ENCODE data around the gene TTC23L. TPM values are rescaled to one million over a fixed set of nuclear protein-coding genes. Genes with fewer than 3 reads are reported as not detected.

The TTC23L gene
- total and polyA plus RNA-seq, 2 of the 8 experiments (the other 6 are each of a cell fraction or from before 2014, with no cell fraction given): 1.1 to 2.4 TPM

DNA sequence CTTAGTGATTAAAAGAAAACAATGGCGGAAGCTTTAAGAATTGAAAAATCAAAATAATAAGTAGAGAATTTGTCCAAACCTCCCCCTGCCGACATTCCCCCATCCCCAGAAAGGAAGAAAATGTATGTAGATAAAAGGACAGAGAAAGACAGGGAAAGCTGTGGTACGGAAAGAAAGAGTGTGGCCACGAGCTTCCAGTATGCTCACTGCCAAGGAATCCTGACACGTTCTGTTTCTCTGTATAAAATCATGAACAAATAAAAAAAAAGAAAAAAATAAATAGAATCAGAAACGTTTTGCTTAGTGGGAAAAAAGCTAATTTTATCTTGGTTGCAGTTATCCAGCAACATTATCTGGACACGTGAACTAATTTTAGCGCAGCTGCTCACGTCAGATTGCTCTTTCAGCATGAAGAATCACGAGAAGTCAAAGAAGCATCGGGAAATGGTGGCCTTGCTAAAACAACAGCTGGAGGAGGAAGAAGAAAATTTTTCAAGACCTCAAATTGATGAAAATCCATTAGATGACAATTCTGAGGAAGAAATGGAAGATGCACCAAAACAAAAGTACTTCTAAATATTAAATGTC lies 105.6 kb downstream of the TTC23L start:
- Histone ChIP-seq H3K56ac (replicated peaks; ENCODE audit: insufficient read length, low read depth, low read length) (no peak overlapping the region), H3K18ac (ENCODE audit: extremely low read depth, low read length) (no peak overlapping the region), H3K9ac (replicated peaks in 1 of 4; ENCODE audit: extremely low read depth in 1 of 4, low read depth in 3 of 4, low read length in 3 of 4) (no peak overlapping the region), H3K79me2 (ENCODE audit: control insufficient read depth in 1 of 2, insufficient read depth in 2 of 2, low read length in 2 of 2) (no peaks in the 10 kb centered on the region), H3K23ac (ENCODE audit: insufficient read length) (no peak overlapping the region), H2BK20ac (ENCODE audit: low read length) (no peak overlapping the region), H2AK5ac (ENCODE audit: low read depth, low read length) (no peak overlapping the region), H3K27me3 (replicated peaks in 1 of 4; ENCODE audit: control insufficient read depth in 3 of 4, extremely low read depth in 1 of 4, insufficient read depth in 3 of 4, low read length in 3 of 4) (no peaks in the 10 kb centered on the region), H4K20me1 (replicated peaks in 1 of 2; ENCODE audit: control insufficient read depth in 1 of 2, insufficient read depth in 2 of 2, low read length in 2 of 2) (peaks cover 0 to 1% of the 10 kb centered on the region in 2 experiments), H4K8ac (ENCODE audit: extremely low read depth, insufficient read depth, low read length) (no peak overlapping the region; the same call in 1 of the 2 replicates), H3K23me2 (ENCODE audit: low read depth, low read length) (no peaks in the 10 kb centered on the region), H2BK120ac (replicated peaks; ENCODE audit: low read depth, low read length) (no peak overlapping the region), H3K9me3 (ENCODE audit: insufficient read depth in 2 of 2, low read depth in 1 of 2, low read length in 1 of 2) (no peaks in the 10 kb centered on the region), H2BK12ac (ENCODE audit: low read depth, low read length) (no peak overlapping the region), H2BK15ac (ENCODE audit: low read length) (no peak overlapping the region), H3K4me3 (ENCODE audit: extremely low read depth in 1 of 4, insufficient read depth in 2 of 4, low read depth in 3 of 4, low read length in 4 of 4) (no peak overlapping the region), H4K5ac (ENCODE audit: insufficient read length, low read depth, low read length) (no peak overlapping the region), H3K4me1 (replicated peaks in 1 of 4; ENCODE audit: control insufficient read depth in 3 of 4, insufficient read depth in 4 of 4, low read length in 3 of 4) (no peaks in the 10 kb centered on the region), H3K14ac (ENCODE audit: insufficient read length) (no peak overlapping the region), H2AFZ (ENCODE audit: low read length) (no peak overlapping the region), H3K27ac (ENCODE audit: low read depth, low read length) (no peak overlapping the region), H4K91ac (replicated peaks; ENCODE audit: insufficient read length, low read length) (no peak overlapping the region), H3K4me2 (ENCODE audit: insufficient read depth in 1 of 2, low read depth in 2 of 2, low read length in 2 of 2) (no peak overlapping the region), H3K79me1 (ENCODE audit: low read depth, low read length) (no peaks in the 10 kb centered on the region), H2BK5ac (ENCODE audit: low read depth, low read length) (no peak overlapping the region), H3K36me3 (ENCODE audit: control insufficient read depth in 2 of 4, insufficient read depth in 4 of 4, low read length in 3 of 4) (peaks cover 3 to 69% (median 20%) of the 10 kb centered on the region in 4 experiments; a peak in 6 of 8 replicates), H3K4ac (replicated peaks; ENCODE audit: insufficient read length, low read depth, low read length) (no peak overlapping the region)
- WGBS, 2 experiments (ENCODE audit: extremely low coverage in 1 of 2, insufficient coverage in 1 of 2, insufficient read length in 1 of 2, insufficient replicate concordance in 2 of 2, low coverage in 1 of 2, low lambda C conversion rate in 2 of 2, missing lambda C conversion rate in 1 of 2): 88% methylated on average over 11 of the region's 11 CpGs; no CpG with 5 or more reads in 1 of the 2 experiments
- CTCF ChIA-PET (ENCODE audit: partially characterized antibody): interaction anchor here (0.6 to 2.2 kb wide), 6 partner anchors 11 to 59 kb away, joined by 3 to 11 read pairs (median 3); no protein-coding TSS in a partner anchor
- POLR2A ChIA-PET (ENCODE audit: partially characterized antibody): interaction anchor here (0.7 to 2.5 kb wide), 3 partner anchors 9 to 15 kb away, joined by 3 to 12 read pairs (median 3); partner anchors contain the start of gene DNAJC21
- no peak for DNase-seq (ENCODE audit: low read depth in 1 of 2, low spot score in 2 of 2)
- FAIRE-seq: no peak
- TF ChIP-seq, protein P1, sequence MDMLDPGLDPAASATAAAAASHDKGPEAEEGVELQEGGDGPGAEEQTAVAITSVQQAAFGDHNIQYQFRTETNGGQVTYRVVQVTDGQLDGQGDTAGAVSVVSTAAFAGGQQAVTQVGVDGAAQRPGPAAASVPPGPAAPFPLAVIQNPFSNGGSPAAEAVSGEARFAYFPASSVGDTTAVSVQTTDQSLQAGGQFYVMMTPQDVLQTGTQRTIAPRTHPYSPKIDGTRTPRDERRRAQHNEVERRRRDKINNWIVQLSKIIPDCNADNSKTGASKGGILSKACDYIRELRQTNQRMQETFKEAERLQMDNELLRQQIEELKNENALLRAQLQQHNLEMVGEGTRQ (IDR thresholded peaks at IDR 0.05; ENCODE audit: low read length): no peak
- TF ChIP-seq RAD21 (IDR thresholded peaks at IDR 0.05 in 1 of 2, conservative IDR thresholded peaks at IDR 0.05 in 1 of 2; ENCODE audit: low read depth in 2 of 2, low read length in 2 of 2) (no peak), JUN (IDR thresholded peaks at IDR 0.05; ENCODE audit: low read depth, low read length) (no peak), EZH2 (IDR thresholded peaks at IDR 0.05; ENCODE audit: low read depth, low read length, severe bottlenecking) (no peak), FOSL1 (IDR thresholded peaks at IDR 0.05; ENCODE audit: insufficient read depth, low read depth, low read length) (no peak), RBBP5 (IDR thresholded peaks at IDR 0.05; ENCODE audit: borderline replicate concordance, low read depth, low read length) (no peak), NRF1 (IDR thresholded peaks at IDR 0.05; ENCODE audit: low read depth, low read length) (no peak), GTF2F1 (IDR thresholded peaks at IDR 0.05; ENCODE audit: borderline replicate concordance, low read depth, low read length) (no peak), BRCA1 (IDR thresholded peaks at IDR 0.05; ENCODE audit: low read depth, low read length) (no peak), GABPA (IDR thresholded peaks at IDR 0.05; ENCODE audit: borderline replicate concordance, insufficient read depth, low read length) (no peak)

Data from H1 (cell line).